GM18526 (cell line): ENCODE results near the gene DGKH.

Source experiments
- POLR2A ChIP-seq: IDR thresholded peaks from 3 replicates; pipeline ENCODE4 v1.6.1; 2011; ENCODE audit not compliant: insufficient read length; ENCODE audit errors: extremely low read depth

DGKH gene

DNA sequence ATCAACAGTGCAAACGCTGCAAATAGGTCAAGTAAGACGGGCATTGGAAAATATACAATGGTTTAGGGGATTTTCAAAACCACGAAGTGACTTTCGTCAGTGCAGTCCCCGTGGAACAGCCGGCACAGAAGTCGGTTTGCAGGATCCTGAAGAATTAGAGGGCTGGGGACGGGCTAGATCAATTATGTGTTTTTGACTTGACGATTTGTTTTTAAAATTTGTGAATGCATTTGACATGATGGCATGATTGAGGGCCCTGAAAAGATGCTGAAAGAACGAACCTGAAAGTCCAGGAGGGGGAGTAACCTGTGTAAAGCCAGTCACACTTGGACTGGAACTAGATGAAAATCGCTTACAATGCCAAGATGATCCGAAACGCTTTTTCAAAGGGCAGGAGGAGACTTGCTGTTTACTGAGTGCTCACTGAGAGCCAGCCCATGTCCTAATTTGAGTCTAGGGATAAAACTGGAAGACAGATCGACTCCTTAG lies 8.9 kb upstream of the DGKH start:
- no peak for TF ChIP-seq POLR2A

GRCh38 chr13:42039946-42040729 lies 8.3 kb upstream of the DGKH start:
- peak; percentile 96 for TF ChIP-seq POLR2A

DNA sequence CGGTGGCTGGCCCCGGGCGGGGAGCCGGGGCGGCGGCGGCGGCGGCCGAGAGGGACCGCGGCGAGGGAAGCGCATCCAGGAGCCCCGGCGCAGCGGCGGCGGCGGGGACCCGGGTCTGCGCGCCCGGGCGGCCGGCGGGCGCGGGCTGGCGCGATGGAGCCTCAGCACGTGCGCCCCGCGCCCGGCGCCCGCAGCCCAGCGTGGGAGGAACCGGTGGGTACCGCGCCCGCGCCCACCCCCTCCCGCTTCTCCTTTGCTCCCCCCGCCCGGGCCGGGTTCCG lies 7.8 kb upstream of the DGKH start:
- no peak for TF ChIP-seq POLR2A

- peak; percentile 17 for TF ChIP-seq POLR2A
Measured at GRCh38 chr13:42041011-42041683, 7.3 kb upstream of the DGKH start.

GRCh38 chr13:42041684-42042035 lies 6.8 kb upstream of the DGKH start:
- no peak for TF ChIP-seq POLR2A

GRCh38 chr13:42043676-42044075 lies 4.8 kb upstream of the DGKH start:
- TF ChIP-seq POLR2A: no peak

- TF ChIP-seq POLR2A: no peak
Measured at GRCh38 chr13:42046448-42046847, 2.0 kb upstream of the DGKH start.

DNA sequence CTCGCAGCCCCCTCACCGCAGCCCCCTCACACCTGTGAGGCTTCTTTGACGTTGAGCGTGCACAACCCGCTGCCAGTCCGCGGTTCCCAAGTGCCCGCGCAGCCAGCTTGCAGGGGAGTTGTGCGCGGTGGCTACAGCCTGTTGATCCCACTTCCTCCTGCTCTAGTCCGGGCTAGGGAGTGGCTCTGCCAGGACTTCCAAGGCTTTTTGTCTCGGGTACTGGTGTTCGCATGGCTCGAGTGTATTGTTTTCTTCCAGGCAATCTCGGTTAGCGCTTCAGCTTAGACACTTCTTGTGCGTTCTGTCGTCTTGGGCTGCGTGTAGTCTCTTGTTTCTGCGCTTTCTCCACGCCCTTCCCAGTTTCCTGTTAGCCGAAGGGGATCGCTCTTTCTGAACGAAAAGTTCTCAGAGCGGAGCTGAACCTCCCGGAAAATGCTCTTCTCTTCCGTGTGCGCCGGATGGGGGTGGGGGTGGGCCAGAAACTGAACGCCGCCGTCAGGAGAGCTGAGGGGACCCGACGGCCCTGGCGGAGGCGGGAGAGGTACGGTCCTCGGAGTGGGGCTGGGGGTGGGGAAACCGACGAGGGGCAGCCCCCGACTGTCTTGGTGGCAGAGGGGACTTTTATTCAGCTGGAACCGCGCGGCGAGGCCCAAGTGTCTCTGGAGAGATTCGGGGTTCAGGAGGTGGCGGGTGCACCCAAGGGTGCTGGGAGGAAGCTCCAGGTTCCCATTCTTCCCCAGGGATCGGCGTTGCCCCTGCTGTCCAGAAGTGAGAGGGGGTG lies 697 bp upstream of the DGKH start:
- peak; percentile 21 for TF ChIP-seq POLR2A

- TF ChIP-seq POLR2A: peak; percentile 41
Measured at GRCh38 chr13:42048684-42049453, 421 bp downstream of the DGKH start.

DNA sequence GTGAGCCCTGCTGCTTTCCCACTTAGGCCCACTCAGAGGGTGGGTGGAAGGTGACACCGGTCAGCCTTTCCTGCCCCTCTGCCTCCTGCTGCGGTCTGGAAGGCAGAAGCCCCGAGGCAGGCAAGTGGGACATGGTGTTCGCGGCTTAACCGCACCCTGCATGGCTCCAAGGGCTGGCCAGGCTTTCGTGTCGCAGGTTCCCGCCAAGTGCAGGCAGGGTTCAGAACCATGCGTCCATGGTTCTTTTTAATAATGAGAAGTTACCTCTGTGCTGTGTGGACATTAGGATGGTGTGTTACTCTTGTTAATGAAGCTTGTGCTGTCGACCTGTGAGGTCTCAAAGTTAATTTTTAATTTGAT lies 986 bp downstream of the DGKH start:
- no peak for TF ChIP-seq POLR2A

DNA sequence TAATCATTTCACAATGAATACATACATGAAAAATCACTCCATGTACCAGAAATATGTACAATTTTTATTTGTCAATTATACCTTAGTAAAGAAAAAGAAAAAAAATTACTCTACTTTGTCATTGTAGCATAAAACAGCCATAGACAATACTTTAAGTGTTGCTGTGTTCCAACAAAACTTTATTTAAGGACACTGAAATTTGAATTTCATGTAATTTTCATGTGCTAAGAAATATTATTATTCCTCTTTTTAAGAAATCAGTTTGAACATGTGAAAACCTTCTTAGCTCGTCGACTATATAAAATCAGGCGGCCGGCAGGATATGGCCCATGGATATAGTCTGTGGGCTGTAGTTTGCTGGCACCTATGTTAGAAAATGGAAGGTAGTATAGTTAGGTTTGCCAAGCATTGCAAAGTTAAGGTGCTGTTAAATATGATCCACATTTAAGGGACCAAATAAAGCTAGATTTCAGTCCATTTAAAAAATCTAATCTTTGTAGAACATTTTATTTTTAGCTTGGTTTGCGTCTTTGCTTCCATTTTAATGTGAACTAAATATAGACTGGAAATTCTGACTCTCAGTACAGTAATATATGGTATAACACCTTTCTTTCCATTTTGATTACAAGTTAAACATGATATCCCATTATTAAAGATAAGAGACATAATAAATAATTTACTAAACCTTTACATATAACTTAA lies 6.5 kb downstream of the DGKH start:
- no peak for TF ChIP-seq POLR2A

GRCh38 chr13:42055500-42056085 lies 7.1 kb downstream of the DGKH start:
- no peak for TF ChIP-seq POLR2A

- TF ChIP-seq POLR2A: no peak
Measured at GRCh38 chr13:42056146-42056545, 7.7 kb downstream of the DGKH start.

DNA sequence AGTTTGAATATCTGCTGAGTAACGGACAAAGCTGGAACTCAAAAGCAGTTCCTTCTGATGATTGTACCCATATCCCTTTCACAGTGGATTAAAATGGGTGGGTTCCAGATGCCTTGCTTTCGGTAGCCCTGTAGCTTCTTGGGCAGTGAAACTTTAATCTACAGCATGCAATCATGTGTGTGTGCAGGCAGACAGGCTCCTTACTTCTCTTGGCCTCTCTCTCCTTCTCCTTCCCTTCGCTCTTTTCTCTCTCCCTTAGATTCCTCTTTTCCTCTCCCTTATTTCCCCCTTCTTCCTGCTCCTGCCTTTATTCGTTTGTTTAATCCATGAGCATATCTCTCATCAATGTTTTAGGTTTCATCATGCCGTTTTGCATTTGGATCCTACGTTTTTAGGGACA lies 8.1 kb downstream of the DGKH start:
- no peak for TF ChIP-seq POLR2A
